Esophagus muscularis mucosa (tissue), 4 donors: ENCODE data around the gene OR13C5.

ENCODE experiments used
- EP300 ChIP-seq: sonication (generic); formaldehyde crosslinking; IDR thresholded peaks from one replicate; pipeline ENCODE4 v1.6.1; 2017; ENCODE audit warnings: antibody characterized with exemption
- POLR2A ChIP-seq: fragments of 450-650 bp; IDR thresholded peaks from one replicate; pipeline ENCODE4 v1.6.1; 2017; ENCODE audit warnings: antibody characterized with exemption, moderate library complexity, mild to moderate bottlenecking, low read depth
- POLR2AphosphoS5 ChIP-seq, 2 donors: sonication (generic); formaldehyde crosslinking; IDR thresholded peaks; one replicate each; pipeline ENCODE4 v1.6.1; 2017; ENCODE audit warnings: antibody characterized with exemption in 2 of 2
- TF ChIP-seq, protein P1 (sequence below), 3 experiments: fragments of 200-600 bp in 2 of 3; fragments of 450-650 bp in 1 of 3; sonication (generic) in 2 of 3; IDR thresholded peaks; one replicate each; pipeline ENCODE4 v1.5.1; 2017 to 2019; ENCODE audit warnings: antibody characterized with exemption in 3 of 3, mild to moderate bottlenecking in 2 of 3, moderate library complexity in 1 of 3

DNA sequence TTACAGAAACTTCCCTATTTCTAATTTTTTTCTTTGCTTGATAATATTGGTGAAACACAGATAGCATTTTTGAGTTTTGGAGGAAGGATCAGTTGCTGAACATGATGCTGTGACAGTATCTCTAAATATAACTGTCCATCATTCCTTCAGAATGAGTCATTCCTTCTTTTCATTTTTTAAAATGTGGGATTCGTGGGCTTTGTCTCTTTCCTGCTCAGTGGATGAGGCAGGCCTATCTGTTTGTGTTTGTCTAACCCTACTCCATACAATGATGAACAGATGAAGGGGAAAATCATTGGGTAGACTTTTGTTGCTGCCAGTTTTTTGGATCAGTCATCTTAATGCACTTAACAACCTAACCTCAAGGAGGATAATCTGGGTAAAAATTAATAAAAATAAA, 46.0 kb downstream of the OR13C5 start:
- TF ChIP-seq POLR2A, result no peak
- TF ChIP-seq, protein P1, sequence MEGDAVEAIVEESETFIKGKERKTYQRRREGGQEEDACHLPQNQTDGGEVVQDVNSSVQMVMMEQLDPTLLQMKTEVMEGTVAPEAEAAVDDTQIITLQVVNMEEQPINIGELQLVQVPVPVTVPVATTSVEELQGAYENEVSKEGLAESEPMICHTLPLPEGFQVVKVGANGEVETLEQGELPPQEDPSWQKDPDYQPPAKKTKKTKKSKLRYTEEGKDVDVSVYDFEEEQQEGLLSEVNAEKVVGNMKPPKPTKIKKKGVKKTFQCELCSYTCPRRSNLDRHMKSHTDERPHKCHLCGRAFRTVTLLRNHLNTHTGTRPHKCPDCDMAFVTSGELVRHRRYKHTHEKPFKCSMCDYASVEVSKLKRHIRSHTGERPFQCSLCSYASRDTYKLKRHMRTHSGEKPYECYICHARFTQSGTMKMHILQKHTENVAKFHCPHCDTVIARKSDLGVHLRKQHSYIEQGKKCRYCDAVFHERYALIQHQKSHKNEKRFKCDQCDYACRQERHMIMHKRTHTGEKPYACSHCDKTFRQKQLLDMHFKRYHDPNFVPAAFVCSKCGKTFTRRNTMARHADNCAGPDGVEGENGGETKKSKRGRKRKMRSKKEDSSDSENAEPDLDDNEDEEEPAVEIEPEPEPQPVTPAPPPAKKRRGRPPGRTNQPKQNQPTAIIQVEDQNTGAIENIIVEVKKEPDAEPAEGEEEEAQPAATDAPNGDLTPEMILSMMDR (IDR thresholded peaks at IDR 0.05), result no peak
- TF ChIP-seq POLR2AphosphoS5 (IDR thresholded peaks at IDR 0.05), result no peak
- TF ChIP-seq EP300, result no peak
